ENCODE results near the gene FAM131C.
A peak's percentile ranks its signal among the peaks of the same experiment; 100 is the strongest.
"Not testable (repeated sequence)": the region's sequence is repeated elsewhere in the genome, so short reads cannot be mapped to it uniquely, and the experiment has no call there.

FAM131C gene

DNA sequence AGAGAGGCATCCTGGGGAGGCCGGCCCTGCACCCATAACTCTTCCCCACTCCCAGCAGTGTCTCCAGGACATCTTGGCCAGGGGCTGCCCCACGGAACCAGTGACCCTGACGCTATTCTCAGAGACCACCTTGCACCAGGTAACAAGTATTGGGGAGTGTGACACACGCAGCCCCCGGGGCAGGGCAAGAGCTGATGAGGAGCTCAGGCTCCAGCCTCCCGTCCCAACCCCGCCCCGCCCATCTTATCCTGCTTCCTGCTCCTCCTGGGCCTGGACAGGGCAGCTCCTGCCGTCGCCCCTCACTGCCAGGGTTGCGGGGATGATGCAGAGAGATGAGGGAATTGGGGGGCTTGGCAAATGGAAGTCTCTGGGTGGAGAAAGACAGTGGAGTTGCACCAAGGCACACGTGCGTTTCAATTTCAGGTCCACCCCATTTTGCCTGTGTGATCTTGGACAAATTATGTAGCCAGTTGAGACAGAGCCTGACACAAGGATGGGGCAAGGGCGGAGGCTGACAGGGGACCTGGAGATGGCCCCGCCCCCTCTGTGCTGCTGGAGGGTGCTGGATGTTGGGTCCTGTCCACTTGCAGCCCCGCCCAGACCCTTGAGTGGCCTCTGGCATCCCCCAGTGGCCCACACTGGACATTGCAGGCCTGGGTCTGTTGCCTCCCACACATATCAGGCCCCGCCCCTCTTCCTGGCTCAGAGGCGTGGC lies 40.9 kb downstream of the FAM131C start:
- peak in 2 of 6 experiments; percentile 17 to 19 for DNase-seq

DNA sequence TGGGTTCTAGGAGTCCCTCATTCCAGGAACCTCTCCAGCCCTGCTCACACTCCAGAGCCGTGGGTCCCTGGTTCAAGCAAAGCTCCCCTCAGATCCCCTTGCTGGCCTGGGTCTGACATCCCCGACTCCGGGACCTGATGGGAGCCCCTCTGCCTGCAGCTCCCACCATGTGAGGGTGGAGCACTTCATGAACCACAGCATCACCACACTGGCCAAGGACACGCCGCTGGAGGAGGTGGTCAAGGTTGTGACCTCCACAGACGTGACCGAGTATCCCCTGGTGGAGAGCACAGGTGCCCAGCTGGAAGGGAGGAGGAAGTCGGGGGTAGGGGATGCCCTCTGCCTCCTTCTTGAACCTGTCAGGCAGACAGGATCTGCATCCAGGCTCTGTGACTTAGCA lies 41.9 kb downstream of the FAM131C start:
- DNase-seq: no peak

DNA sequence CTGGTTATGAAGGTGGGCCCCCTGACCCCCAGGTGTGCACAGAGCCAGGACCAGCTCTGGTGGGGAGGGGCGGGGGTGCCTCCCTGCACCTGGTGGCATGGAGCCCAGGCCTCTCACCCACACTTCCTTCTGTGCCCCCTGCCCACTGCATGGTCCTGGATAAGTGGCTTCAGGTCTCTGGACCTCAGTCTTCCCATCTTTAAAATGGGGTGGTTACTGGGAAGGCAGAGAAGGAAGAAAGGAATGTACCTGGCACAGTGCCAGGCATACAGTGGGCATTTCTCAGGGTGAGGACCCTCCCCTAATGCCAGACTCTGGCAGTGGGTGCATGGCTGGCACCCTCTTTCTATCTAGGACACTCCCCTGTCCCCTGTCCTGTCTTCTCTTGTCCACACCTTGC lies 44.2 kb downstream of the FAM131C start:
- DNase-seq: no peak

- DNase-seq: not testable (repeated sequence)
Measured at GRCh38 chr1:16029003-16029268, 44.5 kb downstream of the FAM131C start.

- no peak for DNase-seq
Measured at GRCh38 chr1:16028237-16029002, 45.0 kb downstream of the FAM131C start.

DNA sequence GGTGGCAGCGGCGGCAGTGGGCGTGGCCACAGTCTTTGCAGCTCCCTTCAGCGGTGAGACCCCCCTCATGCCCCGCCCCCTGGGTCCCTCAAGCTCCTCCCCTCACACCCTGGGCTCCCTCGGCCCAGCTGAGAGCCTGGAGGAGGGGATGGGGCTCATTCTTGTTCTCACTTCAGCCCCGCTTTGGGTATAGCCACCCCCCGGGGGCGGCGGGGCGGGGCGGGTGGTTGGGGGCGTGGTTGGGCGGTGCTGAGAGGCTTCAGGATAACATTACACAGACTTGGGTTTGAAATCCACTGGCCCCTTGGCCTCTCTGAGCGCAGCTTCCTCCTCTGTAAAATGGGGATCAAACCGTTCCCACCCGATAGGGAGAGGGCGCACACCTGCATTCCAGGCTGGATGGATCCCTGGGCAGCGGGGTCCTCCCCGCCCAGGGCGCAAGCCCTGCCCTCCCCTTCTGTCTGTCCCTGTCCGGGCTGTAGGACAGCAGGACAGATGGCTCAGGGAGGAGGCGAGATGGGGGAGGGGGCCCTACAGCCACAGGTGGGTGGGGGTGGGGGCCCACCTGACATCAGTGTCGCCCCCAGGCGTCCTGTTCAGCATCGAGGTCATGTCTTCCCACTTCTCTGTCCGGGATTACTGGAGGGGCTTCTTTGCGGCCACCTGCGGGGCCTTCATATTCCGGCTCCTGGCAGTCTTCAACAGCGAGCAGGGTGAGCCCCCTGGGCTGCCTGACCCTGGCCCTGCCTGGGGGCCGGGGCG lies 46.5 kb downstream of the FAM131C start:
- peak in 5 of 6 experiments; percentile 13 to 55 (median 33) for DNase-seq

DNA sequence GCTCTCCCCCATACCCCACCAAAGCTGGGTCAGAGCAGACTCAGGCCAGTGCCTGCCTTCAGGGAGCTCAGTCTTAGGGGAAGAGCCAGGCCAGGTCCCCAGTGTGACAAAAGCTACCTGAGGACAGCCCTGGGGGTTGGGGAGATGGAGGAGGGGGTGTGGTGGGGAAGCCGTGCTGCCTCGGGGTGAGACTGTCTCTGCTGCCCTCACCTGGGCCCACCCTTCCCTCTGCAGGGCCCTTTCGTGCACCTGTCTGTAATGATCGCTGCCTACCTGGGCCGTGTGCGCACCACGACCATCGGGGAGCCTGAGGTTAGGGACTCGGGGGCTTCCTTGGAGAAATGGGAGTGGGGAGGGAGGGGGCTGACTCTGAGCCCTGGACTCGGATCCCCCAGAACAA lies 47.1 kb downstream of the FAM131C start:
- DNase-seq: not testable (repeated sequence)

- DNase-seq: no peak
Measured at GRCh38 chr1:16023050-16023653, 50.3 kb downstream of the FAM131C start.

DNA sequence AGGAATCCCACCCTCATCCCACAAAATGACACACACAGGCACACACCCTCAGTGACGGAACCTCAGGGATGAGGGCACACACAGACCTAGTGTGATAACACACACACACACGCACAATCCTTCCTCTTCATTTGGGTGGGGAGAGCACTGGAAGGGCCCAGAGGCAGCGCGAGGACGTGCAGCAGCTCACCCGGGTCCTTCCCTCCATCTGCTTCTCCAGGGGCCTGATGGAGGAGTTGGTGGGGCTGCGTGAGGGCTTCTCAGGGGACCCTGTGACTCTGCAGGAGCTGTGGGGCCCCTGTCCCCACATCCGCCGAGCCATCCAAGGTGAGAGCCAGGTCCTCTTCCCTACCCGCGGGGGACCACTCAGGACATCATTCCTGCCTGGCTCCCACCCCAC lies 51.1 kb downstream of the FAM131C start:
- no peak for DNase-seq

GRCh38 chr1:16021681-16022080 lies 51.8 kb downstream of the FAM131C start, which contains the start of gene CLCNKA:
TSS of gene CLCNKA (plus strand) at chr1:16022036. CDS start at chr1:16022620, 584 bp downstream.
- no peak for DNase-seq

DNA sequence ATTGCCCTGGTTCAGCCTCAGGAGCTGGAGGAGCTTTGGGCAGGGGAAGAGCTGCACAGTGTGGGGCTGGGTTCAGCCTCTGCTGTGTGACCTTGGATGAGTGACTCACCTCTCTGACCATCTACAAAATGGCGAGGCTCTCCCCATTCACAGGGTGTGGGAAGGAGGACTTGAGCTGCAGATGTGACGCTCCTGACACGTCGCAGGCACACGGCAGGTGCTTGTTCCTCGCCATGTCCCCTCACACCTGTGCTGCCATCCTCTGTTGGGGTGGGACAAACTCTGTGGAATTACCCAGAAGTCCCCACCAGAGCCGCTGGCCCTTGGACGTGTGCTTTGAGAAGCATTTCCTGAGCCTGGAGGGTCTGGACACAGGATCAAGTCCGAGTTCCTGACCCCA lies 52.6 kb downstream of the FAM131C start:
- DNase-seq: not testable (repeated sequence)

DNA sequence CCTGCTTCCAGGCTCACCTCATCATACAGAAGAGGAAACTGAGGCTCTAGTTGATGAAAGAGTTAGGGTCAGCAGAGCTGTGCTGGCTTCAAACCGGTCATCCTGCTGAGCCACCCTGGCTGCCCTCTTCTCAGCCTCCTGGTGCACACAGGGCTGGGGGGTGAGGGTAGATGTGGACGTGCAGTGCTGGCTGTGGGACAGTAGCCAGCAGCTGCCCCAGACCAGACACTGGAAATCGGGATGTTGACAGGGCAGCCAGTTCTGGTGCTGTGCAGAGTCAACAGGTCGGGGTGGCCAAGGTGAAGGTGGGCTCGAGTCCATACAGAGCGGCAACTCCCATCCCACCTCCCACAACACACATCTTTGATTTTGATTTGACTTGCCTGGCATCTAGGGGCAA lies 53.1 kb downstream of the FAM131C start:
- DNase-seq: no peak

GRCh38 chr1:16019644-16020277 lies 53.7 kb downstream of the FAM131C start:
- no peak for DNase-seq

DNA sequence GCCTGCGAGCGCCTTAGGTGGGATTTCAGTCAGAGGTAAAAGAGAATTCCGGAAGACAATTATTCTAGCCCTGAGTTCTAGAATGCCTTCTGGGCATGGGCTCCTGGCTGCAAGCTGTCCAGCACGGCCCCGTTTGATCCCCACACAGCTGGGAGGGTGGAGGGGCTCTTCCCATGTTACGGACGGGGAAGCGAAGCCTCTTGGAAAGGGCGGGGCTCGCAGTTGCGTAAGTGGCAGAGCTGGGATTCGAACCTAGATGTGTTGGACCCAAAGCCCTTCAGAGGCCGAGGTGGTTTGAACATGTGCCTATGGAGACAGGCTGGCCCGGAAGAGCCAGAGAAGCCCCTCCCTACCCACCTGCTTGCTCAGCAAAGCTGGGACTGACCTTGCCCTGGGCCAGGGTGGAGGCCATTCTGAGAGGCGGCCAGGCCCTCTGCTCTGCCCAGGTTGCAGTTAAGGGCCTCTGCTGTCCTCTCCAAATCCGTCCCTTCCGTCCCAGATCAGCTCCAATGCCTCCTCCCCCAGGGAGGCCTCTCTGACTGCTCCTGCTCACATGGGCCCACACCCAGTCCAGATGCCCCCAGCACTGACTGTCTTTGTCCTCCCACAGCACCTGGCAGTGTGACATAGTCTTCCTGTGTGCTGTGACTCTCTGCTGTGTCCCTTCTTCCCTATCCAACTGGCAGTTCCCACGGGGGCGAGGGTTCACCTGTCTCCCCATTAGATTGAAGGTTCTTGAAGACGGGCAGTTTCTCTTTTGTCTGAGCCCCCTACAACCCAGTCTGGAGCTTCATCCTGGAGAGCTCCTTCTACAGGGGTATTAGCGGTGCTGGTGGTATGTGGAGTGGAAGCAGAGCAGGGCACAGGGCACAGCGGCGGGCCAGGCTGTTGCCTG lies 54.5 kb downstream of the FAM131C start:
- no peak for DNase-seq

DNA sequence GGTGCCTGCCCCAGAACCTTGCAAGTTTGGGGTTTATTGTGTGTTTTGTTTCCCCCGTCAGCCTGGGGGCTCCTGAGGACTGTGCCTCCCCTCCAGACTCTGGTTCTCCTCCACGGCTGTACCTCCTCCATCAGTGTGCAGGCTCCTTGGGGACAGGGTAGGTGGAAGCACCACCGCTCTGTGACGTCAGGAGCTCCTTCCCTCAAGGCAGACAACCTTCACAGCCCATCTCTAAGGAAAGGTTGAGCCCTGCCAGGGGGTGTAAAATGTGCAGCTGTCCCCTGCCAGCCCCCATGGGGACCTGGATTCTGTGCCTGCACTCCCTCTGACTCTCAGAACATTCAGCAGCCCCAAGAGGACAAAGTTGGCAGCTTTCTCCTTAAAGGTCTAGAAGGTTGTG lies 55.1 kb downstream of the FAM131C start:
- DNase-seq: no peak

DNA sequence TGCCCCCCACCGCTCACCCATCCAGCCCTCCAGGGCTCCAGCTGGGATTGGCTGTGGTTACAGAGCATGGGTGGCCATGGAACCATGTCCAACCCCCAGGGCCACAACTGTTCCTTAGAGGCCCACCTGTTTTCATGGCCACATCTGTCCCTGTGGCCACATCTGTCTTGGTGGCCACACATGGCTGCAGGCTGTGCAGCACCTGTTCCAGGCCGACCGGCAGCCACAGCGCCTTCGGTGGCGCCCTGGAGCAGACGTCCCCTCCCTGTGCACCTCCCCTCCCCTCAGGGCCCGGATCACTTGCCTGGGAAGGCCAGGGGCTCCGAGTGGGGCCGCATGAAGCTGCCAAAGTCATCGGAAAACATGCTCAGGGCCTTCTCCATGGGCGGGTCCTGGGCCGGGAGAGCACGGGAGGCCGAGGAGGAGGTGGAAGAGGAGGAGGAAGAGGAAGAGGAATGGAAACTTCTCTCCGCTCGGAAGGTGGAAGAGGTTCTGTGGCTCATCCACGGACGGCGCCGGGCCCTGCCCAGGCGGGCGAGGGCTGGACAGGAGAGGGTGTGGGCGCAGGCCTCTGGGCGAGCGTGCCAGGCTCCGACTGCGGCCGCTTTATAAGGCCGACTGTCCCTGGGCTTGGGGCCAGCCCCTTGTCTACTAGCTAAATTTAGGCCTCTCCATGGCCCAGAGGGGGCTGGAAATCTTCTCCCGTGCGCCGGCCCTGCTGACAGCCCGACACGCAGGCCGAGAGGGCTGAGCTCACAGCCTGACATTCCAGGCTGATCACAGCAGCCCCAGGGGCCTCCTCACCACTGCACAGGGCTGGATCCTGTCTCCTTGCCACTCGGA lies 55.8 kb downstream of the FAM131C start, which contains the start of gene HSPB7:
Gene HSPB7 (minus strand): TSS at position 583 of the 843 bp plus-strand sequence. CDS start 80 bp downstream, at position 503.
- DNase-seq: no peak

GRCh38 chr1:16017076-16017460 lies 56.4 kb downstream of the FAM131C start:
- no peak for DNase-seq

GRCh38 chr1:16015960-16016901 lies 57.2 kb downstream of the FAM131C start:
- no peak for DNase-seq

GRCh38 chr1:16015491-16015890 lies 58.0 kb downstream of the FAM131C start:
- no peak for DNase-seq

Data from stimulated activated naive CD4-positive, alpha-beta T cell (primary cell).